Mucosa of descending colon (tissue), 3 donors: ENCODE data around the gene PLXNA4. TPM values are rescaled to one million over a fixed set of nuclear protein-coding genes. Genes with fewer than 3 reads are reported as not detected.

Experiments
- ATAC-seq: fragments of 200-7000 bp; cut with Tn5 transposase; one replicate; pipeline ENCODE4 v1.9.1; 2020; ENCODE audit warnings: mild to moderate bottlenecking, moderate library complexity
- DNase-seq, 3 donors: peaks; one replicate each; pipeline ENCODE4 v3.0.0-alpha.2; 2020
- H3K36me3 ChIP-seq: fragments of 200-600 bp; one replicate; pipeline ENCODE4 v1.8.0; 2021; ENCODE audit warnings: low read depth, mild to moderate bottlenecking
- H3K4me1 ChIP-seq: fragments of 200-600 bp; one replicate; pipeline ENCODE4 v1.8.0; 2021; ENCODE audit warnings: low read depth, mild to moderate bottlenecking
- H3K4me3 ChIP-seq: fragments of 200-600 bp; one replicate; pipeline ENCODE4 v1.8.0; 2021; ENCODE audit warnings: mild to moderate bottlenecking
- H3K9me3 ChIP-seq: fragments of 200-600 bp; one replicate; pipeline ENCODE4 v1.8.0; 2021; ENCODE audit warnings: mild to moderate bottlenecking
- intact Hi-C, 2 donors: fragments of 100-400 bp; cut with DNase I in 1 of 2; cut with micrococcal nuclease in 1 of 2; formaldehyde crosslinking; loops; one replicate each; pipeline versions ENCODE4 v1.11.0 to v1.11.1; 2022; cut with DNase I, micrococcal nuclease
- total RNA-seq, 3 donors: library from RNA; stranded (reverse); fragmentation: NEBNext Ultra II Directional in 2 of 3; extraction: Animal tissue kit (Norgen Biotek cat#: 25700) in 2 of 3; gene quantifications; one replicate each; pipeline versions ENCODE4 v1.2.1 to v1.2.4, GENCODE V29; 2021 to 2023
- TF ChIP-seq, protein P1 (sequence below): fragments of 200-600 bp; IDR thresholded peaks from one replicate; pipeline ENCODE4 v1.8.0; 2022; ENCODE audit warnings: antibody characterized with exemption, mild to moderate bottlenecking
- donor health status: DM: no; HTN: no; CAD: no; lungs with moderate emphysema.
- donor health status: DM: no; HTN: no; CAD: no.
- donor health status: DM: no; HTN: yes; CAD: no.

Gene PLXNA4
- total RNA-seq, 3 donors from 2014 or later, result 0.78 to 3.5 (median 2.7) TPM

DNA sequence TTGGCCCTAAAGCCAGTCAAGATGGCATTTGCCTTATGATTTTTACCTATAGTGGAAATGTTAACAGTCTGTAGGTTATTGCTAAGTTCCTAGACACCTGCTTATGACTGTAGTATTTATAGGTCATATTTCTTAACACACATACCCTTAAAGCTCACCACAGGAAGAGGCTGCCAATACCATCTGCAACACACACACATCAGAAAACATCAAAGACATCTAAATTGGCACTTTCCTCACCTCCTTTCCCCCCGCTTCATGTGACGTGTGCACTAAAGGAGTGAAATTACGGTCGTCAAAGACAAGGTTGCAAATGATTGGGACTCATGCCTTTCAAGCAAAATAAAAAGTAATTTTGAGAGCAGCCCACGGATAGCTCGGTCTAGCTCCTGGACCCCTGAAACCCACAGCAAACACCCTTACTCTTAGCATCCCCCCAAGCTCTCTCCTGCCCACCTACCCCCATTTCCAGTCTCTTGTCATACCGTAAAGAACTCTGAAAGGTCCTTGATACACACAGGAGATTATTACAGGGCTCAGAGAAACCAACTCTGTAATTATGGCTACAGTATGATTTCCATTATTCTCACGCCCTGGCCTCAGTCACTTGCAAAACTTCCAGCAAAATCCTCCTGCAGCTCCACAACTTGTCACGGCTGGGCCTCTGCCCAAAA is 90.5 kb downstream of the PLXNA4 start:
- Histone ChIP-seq H3K4me1 (peaks cover 5% of the 10 kb centered on the region), H3K36me3 (no peaks in the 10 kb centered on the region), H3K9me3 (no peaks in the 10 kb centered on the region), H3K4me3 (no peak overlapping the region)
- TF ChIP-seq, protein P1, sequence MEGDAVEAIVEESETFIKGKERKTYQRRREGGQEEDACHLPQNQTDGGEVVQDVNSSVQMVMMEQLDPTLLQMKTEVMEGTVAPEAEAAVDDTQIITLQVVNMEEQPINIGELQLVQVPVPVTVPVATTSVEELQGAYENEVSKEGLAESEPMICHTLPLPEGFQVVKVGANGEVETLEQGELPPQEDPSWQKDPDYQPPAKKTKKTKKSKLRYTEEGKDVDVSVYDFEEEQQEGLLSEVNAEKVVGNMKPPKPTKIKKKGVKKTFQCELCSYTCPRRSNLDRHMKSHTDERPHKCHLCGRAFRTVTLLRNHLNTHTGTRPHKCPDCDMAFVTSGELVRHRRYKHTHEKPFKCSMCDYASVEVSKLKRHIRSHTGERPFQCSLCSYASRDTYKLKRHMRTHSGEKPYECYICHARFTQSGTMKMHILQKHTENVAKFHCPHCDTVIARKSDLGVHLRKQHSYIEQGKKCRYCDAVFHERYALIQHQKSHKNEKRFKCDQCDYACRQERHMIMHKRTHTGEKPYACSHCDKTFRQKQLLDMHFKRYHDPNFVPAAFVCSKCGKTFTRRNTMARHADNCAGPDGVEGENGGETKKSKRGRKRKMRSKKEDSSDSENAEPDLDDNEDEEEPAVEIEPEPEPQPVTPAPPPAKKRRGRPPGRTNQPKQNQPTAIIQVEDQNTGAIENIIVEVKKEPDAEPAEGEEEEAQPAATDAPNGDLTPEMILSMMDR, result no peak
- ATAC-seq (peak; percentile 55), DNase-seq (no peak)
- intact Hi-C loops, result no loop called here

DNA sequence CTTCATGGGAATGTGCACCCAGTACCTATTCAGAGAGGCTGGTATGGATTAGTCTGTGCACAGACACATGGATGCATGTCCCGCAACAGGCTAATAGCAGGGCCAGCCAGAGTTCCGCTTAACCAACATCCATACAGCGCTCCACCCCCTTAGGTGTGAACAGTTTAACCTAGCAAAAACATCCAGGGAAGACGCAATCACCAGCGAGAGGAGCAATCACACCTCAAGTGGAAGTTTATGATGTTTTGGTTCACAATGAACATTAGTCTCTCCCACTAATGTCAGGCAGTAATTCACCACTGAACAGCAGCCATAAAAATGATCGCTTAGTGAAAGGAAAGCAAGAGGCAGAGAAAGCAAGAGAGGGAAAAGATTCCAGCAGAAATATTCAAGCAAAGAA is 91.1 kb downstream of the PLXNA4 start:
- Histone ChIP-seq H3K9me3 (no peaks in the 10 kb centered on the region), H3K36me3 (no peaks in the 10 kb centered on the region), H3K4me3 (no peak overlapping the region), H3K4me1 (peaks cover 5% of the 10 kb centered on the region)
- ATAC-seq, result peak; percentile 62
- peak in 1 of 3 donors; percentile 30 for DNase-seq
- TF ChIP-seq, protein P1, result no peak
- intact Hi-C loops, result no loop called here

DNA sequence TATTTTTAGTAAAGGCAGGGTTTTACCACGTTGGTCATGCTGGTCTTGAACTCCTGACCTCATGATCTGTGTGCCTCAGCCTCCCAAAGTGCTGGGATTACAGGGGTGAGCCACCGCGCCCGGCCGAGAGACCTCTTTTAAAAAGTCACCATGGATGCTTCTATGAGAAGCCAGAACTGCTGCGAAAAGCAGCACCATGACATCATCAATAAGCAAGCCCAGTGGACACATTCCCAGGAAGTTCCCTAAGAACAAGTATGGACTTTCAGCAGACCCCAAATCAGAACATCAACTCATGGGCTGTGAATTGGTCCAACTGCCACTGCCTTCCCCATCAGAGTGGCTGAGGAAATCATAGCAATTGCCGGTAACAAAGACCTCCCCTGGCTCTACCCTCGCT is 93.4 kb downstream of the PLXNA4 start:
- Histone ChIP-seq H3K4me3 (no peak overlapping the region), H3K4me1 (peaks cover 5% of the 10 kb centered on the region), H3K36me3 (no peaks in the 10 kb centered on the region), H3K9me3 (no peaks in the 10 kb centered on the region)
- intact Hi-C loops, result no loop called here
- DNase-seq, result no peak
- TF ChIP-seq, protein P1, result no peak
- no peak for ATAC-seq

DNA sequence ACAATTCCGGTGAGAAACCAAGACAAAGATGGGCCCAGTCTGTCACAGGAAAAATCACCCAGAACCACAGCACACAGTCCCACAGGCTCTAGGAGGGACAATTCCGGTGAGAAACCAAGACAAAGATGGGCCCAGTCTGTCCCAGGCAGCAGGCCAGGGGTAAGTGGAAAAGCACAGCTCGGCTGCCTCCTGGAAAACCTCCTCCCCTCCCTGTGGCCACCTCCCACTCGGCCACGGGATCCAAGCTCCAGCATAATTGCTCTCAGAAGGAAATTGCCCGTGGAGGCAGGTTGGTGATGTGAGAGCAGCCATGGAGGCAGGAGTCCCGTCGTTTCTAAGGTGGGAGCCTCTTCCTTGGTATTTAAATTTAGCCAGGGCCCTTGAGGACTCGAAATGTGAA is 95.7 kb downstream of the PLXNA4 start:
- no peaks in the 10 kb centered on the region for H3K4me1 ChIP-seq
- DNase-seq, result no peak
- intact Hi-C loops, result no loop called here
- no peaks in the 10 kb centered on the region for H3K36me3 ChIP-seq
- no peak for ATAC-seq
- no peak overlapping the region for H3K4me3 ChIP-seq
- TF ChIP-seq, protein P1, result no peak
- H3K9me3 ChIP-seq, result no peaks in the 10 kb centered on the region

DNA sequence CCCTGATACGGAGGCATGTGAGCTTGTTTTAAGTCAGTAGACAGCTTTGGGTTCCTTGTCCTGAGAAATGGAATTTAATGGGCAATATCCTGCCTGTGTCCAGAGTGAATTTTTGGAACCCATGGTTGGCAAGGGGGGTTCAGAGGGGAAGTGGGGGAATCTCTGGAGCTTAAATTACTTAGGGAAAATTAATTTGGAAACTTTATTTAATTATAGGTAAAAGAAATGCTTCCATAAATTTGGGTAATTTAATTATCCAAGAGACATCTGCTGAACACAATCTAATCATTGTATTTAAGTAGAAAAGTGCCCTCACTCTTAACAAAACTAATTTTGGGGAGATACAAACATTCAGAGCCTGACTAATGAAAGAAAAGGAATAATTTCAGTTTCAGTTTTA is 99.7 kb downstream of the PLXNA4 start:
- ATAC-seq, result no peak
- Histone ChIP-seq H3K9me3 (no peaks in the 10 kb centered on the region), H3K4me3 (no peak overlapping the region), H3K4me1 (no peaks in the 10 kb centered on the region), H3K36me3 (no peaks in the 10 kb centered on the region)
- TF ChIP-seq, protein P1, result no peak
- intact Hi-C loops, result no loop called here
- no peak for DNase-seq

DNA sequence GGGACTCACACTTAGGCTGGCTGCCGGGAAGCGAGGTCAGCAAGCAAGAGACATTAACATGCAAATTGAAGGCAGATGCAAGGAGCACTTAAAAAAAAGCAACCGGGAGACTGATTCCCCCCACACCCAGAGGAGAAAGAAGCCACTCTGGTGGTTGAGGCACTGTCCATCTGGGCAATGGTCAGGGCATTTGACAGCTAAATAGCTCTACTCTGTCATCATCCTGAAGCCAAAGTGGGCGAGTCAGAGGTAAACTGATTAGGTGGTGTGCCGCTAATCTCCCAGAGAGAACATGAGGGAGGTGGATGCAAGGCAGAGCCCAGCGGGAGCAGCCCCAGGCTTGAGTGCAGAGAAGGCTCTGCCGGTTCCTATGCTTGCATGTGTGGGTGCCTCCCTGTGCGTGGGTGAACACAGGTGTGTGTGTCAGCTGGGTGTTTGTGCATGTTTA is 100.6 kb downstream of the PLXNA4 start:
- ATAC-seq, result no peak
- H3K4me3 ChIP-seq, result no peak overlapping the region
- DNase-seq, result no peak
- TF ChIP-seq, protein P1, result no peak
- intact Hi-C loops, result no loop called here
- no peaks in the 10 kb centered on the region for H3K36me3 ChIP-seq
- H3K9me3 ChIP-seq, result no peaks in the 10 kb centered on the region
- H3K4me1 ChIP-seq, result no peaks in the 10 kb centered on the region
